HUES6 (cell line): Measurements from ENCODE around the gene RBMS1.

Experiments
- H3K27ac ChIP-seq: 2 replicates; pipeline ENCODE4 v1.7.0; 2013; ENCODE audit warnings: low read depth, mild to moderate bottlenecking, low read length, inconsistent platforms
- H3K27me3 ChIP-seq: 2 replicates; pipeline ENCODE4 v1.6.1; 2013; ENCODE audit warnings: low read length; ENCODE audit not compliant: control insufficient read depth, insufficient read depth
- H3K36me3 ChIP-seq: 2 replicates; pipeline ENCODE4 v1.6.1; 2013; ENCODE audit warnings: low read length; ENCODE audit not compliant: control insufficient read depth, insufficient read depth
- H3K4me1 ChIP-seq: 2 replicates; pipeline ENCODE4 v1.6.1; 2013; ENCODE audit warnings: low read length; ENCODE audit not compliant: control insufficient read depth, insufficient read depth
- H3K4me3 ChIP-seq: 2 replicates; pipeline ENCODE4 v1.5.1; 2013; ENCODE audit warnings: low read depth, low read length
- H3K9ac ChIP-seq: one replicate; pipeline ENCODE4 v1.6.1; 2013; ENCODE audit warnings: mild to moderate bottlenecking, low read length
- H3K9me3 ChIP-seq: 2 replicates; pipeline ENCODE4 v1.6.1; 2013; ENCODE audit warnings: low read depth, low read length; ENCODE audit not compliant: control insufficient read depth, insufficient read depth

Gene RBMS1

DNA sequence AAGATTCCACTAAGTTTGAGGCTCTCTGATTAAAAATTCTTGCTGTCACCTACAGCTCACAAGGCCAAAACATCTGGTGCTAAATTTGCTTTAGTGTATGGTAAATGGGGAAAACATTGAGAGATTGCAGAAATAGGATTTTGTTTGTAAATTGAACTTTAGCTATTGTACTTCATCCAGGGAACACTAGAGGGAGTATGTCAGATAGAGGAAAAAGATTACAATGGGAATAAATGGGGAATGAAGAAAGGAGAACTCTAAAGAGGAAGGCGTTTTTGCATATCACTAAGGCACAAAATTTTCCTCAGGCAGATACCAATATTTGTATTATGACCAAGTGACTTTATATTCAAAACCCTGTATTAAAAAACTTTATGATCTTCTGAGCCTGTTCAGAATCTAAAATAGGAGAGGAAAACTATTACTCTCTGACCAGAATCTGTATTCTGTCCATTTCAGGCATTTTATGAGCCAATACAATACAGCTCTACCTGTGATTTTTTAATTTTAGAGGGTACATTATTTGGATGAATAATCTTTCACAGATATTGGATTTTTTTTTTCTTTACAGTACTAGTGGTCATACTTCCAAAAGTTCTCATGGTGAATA is 241.2 kb downstream of the RBMS1 start:
- H3K4me1 ChIP-seq, result peaks cover 5% of the 10 kb centered on the region; the same call in 1 of the 2 replicates
- H3K4me3 ChIP-seq, result no peak overlapping the region
- H3K36me3 ChIP-seq, result no peaks in the 10 kb centered on the region
- no peak overlapping the region for H3K27ac ChIP-seq
- no peak overlapping the region for H3K9ac ChIP-seq
- H3K27me3 ChIP-seq, result no peaks in the 10 kb centered on the region
- H3K9me3 ChIP-seq, result no peaks in the 10 kb centered on the region

DNA sequence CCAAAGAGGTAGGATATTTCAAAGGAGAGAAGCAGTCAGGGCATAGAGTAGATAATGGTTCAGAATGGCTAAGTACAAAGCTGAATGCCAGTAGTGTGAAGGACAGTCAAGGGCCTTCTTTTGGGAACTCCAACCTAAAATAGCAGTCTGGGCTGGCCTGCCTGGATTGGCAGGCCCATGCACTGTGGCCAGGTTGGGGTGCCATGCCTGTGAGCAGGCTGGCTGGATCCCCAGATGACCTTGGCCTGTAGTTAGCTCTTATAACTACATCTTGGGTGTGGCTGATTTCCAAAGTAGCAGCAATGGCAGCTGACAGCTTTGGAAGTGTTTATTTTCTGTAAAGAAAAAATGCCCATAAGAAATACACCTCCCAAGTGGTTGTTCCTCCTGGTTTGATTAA is 242.0 kb downstream of the RBMS1 start:
- H3K27ac ChIP-seq, result no peak overlapping the region
- no peak overlapping the region for H3K4me3 ChIP-seq
- H3K9me3 ChIP-seq, result no peaks in the 10 kb centered on the region
- H3K9ac ChIP-seq, result no peak overlapping the region
- H3K36me3 ChIP-seq, result no peaks in the 10 kb centered on the region
- no peaks in the 10 kb centered on the region for H3K4me1 ChIP-seq
- H3K27me3 ChIP-seq, result no peaks in the 10 kb centered on the region

DNA sequence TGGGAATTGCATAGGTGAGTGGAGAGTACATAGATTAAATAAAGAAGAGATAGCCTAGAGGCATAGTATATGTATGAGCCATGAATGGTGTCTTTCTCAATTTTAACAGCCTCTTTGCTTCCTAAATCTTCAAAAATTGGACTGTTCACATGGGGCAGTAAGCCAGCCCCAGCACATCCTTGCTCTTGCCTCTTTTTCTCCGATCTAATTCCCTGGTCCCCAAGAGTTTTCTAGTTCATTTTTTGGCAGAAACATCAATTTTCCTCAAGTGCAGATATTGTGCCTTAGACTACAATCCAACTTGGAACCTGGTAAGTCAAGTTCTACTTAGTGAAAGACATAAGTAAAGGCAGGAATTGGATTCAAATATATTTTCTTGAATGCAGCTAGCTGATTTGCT is 243.7 kb downstream of the RBMS1 start:
- no peak overlapping the region for H3K4me3 ChIP-seq
- no peaks in the 10 kb centered on the region for H3K9me3 ChIP-seq
- H3K9ac ChIP-seq, result no peak overlapping the region
- no peaks in the 10 kb centered on the region for H3K27me3 ChIP-seq
- H3K4me1 ChIP-seq, result no peaks in the 10 kb centered on the region
- H3K27ac ChIP-seq, result no peak overlapping the region
- no peaks in the 10 kb centered on the region for H3K36me3 ChIP-seq

DNA sequence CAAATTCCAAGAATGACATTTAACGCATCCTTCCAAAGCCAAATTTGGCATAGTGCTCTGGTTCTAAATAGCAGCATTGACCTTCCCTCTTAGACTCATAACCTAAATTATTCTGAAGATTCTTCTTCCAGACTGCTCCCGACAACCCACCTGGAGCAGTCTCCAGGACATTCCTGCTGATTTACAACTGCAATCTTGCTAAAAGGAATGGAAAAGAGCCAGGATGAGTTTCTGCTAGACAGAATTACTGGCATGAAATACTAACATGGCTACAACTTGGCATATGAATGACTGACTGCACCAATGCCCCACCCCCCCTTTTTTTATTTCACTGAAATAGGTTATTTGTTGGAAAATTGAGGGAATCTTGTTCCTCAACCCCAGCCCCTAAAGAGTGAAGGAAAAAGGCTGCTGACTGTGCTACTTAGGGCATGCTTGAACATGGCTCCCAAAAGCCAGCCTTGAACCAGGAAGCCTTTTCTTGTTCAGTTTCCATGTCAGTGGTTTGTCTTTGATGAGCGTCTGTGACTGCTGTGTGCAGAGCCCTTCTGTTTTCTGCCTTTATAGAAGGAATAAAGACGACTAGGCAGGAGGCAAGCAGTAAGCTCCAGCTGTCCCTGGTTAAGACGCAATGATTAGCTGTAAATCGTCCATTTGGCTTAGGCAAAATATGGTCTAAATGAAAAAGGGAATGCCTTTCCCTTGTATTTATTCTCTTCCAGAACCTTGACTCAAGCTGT is 246.1 kb downstream of the RBMS1 start:
- H3K4me1 ChIP-seq, result no peaks in the 10 kb centered on the region; the same call in 1 of the 2 replicates
- no peaks in the 10 kb centered on the region for H3K27me3 ChIP-seq
- no peaks in the 10 kb centered on the region for H3K36me3 ChIP-seq
- H3K9me3 ChIP-seq, result no peaks in the 10 kb centered on the region
- H3K4me3 ChIP-seq, result no peak overlapping the region
- H3K9ac ChIP-seq, result no peak overlapping the region
- no peak overlapping the region for H3K27ac ChIP-seq

DNA sequence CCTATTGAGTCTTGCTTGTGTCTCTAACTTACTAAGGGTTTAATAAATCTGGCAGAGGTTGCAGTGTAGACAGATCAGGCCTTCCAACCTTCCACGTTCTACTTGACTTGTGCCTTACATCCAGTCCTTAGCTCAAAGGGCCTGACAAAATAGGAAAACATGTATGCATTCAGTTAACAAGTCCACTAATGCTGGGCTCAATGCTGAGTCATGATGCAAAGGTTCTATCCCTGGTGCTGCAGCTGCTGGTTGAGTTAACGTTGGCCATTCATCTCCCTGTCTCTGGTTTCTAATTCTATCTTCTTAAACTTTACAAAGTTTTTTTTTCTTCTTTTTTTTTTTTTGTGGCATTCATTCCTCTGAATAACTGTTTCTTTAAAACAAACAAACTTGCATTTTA is 247.3 kb downstream of the RBMS1 start:
- no peak overlapping the region for H3K27ac ChIP-seq
- no peak overlapping the region for H3K4me3 ChIP-seq
- H3K9ac ChIP-seq, result no peak overlapping the region
- no peaks in the 10 kb centered on the region for H3K27me3 ChIP-seq
- H3K9me3 ChIP-seq, result no peaks in the 10 kb centered on the region
- H3K4me1 ChIP-seq, result no peaks in the 10 kb centered on the region; the same call in 1 of the 2 replicates
- H3K36me3 ChIP-seq, result no peaks in the 10 kb centered on the region

DNA sequence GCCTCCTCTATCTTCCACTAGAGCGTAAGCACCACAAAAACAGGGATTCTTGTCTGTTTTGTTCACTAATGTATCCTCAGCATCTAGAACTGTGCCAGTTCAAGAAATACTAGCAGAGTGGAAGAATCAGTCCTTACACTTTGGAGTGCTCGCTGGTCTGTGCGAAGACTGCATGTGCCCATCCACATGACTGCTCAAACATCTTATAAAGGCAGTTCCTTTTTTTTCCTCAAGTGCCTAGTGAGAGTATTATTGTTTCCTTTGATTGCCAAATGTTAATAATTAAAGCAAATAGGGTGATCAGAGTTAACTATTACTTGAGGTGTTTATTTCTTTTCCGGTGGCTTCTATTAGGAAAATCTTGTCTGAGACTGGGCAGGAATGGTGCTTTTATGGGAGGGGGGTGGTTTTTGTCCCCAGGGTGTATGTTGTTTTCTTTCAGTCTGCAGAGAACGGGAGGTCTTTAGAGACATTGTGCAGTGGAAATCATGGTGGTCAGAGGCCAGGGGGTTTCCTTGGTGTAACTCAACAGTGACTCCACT is 247.9 kb downstream of the RBMS1 start:
- H3K27ac ChIP-seq, result no peak overlapping the region
- H3K36me3 ChIP-seq, result no peaks in the 10 kb centered on the region
- H3K9ac ChIP-seq, result no peak overlapping the region
- H3K4me3 ChIP-seq, result no peak overlapping the region
- H3K4me1 ChIP-seq, result no peaks in the 10 kb centered on the region; the same call in 1 of the 2 replicates
- H3K9me3 ChIP-seq, result no peaks in the 10 kb centered on the region
- H3K27me3 ChIP-seq, result no peaks in the 10 kb centered on the region

DNA sequence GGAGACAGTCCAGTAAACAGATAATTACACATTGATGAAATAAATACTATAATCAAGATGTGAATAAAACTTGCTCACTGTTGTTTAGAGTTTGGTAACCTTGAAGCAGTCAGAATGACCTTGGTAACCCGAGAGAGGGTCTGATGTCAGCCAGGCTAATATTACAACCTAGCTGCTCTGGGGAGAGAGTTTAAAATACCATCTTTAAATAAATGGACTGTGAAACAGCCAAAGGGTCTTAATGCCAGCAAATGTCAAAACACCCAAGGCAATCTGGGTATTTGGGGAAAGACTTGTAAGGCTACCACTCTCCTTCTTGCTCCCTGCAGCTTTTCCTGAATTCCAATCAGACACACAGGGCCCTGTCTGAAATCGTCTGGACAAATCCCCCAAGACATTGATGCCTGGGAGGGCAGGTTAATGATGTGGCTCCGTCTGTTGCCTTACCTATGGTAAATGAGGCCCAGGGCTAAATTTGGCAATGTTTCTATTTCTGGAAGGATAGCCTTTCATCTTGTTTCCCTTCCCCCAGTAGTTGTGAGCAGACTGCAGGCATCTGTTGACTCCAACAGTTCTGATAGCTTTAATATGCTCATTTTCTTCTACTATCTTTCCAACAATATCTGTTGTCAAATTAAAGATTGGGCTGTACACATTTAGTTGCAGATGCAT is 250.6 kb downstream of the RBMS1 start:
- H3K9me3 ChIP-seq, result no peaks in the 10 kb centered on the region
- no peak overlapping the region for H3K27ac ChIP-seq
- H3K4me1 ChIP-seq, result no peaks in the 10 kb centered on the region; the same call in 1 of the 2 replicates
- no peaks in the 10 kb centered on the region for H3K27me3 ChIP-seq
- no peak overlapping the region for H3K9ac ChIP-seq
- no peaks in the 10 kb centered on the region for H3K36me3 ChIP-seq
- H3K4me3 ChIP-seq, result no peak overlapping the region

DNA sequence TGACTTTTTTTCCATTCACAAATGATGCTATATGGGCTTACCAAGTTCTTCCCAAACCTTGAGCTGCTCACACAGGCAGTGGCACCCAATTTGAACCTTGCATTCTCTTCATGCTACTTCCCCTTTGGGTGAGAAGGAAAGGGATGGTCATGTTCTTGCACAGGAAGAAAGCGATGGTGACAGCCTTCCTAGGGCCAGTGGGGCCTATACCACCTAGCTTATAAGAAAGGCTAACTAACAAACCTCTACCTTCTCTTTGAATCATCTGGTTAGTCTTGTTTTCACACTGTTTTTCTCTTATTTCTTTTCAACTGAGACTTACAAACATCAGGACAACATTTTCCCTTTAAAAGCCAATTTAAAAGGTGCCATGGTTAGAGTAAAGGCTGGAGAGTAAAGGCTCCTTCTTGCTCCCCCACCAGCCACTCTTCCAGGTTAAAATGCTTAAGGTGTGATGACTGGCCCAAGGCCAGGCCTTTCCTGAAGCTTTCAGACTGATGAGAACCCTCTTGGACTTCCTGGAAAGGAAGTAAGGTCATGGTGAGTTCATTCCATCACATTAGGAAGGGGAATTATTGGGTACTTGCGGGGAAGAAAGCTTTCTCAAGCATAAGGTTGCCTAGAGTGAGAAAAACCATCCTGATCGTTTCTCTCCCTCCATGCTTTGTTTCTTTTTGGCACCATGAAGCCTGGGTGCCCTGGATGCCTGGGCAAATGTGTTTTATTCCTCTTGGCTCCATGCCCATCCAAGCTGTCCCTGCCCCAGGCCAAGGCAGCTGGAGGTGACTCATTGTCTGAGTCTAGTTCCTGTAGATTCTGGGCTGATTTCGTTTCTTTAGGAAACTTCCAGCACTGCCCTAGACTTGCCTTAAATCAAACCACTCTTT is 252.1 kb downstream of the RBMS1 start:
- H3K9me3 ChIP-seq, result no peaks in the 10 kb centered on the region
- no peaks in the 10 kb centered on the region; the same call in 1 of the 2 replicates for H3K4me1 ChIP-seq
- no peaks in the 10 kb centered on the region for H3K36me3 ChIP-seq
- H3K27ac ChIP-seq, result no peak overlapping the region
- H3K4me3 ChIP-seq, result no peak overlapping the region
- H3K27me3 ChIP-seq, result no peaks in the 10 kb centered on the region
- no peak overlapping the region for H3K9ac ChIP-seq

DNA sequence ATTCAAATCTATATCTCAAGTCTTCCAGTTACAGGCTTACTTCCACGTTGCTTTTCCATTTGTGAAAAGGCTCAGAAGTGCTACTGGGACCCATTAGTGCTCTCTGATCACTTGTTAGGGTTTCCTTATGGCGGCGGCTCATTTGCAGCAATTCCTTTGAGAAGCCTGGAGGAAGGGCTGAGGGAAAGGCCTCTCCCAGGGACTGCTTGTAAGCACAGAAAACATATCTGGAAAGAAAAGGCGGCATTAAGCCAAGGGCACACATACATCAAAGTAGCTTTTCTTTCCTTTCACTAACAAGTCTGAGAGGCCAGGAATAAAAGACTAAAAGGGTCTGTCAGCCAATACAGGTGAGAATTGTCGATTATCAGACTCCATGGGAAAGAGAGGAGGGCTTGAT is 254.2 kb downstream of the RBMS1 start:
- Histone ChIP-seq H3K9ac (no peak overlapping the region), H3K9me3 (no peaks in the 10 kb centered on the region), H3K36me3 (no peaks in the 10 kb centered on the region), H3K4me1 (no peaks in the 10 kb centered on the region; the same call in 1 of the 2 replicates), H3K4me3 (no peak overlapping the region), H3K27ac (no peak overlapping the region), H3K27me3 (no peaks in the 10 kb centered on the region)

DNA sequence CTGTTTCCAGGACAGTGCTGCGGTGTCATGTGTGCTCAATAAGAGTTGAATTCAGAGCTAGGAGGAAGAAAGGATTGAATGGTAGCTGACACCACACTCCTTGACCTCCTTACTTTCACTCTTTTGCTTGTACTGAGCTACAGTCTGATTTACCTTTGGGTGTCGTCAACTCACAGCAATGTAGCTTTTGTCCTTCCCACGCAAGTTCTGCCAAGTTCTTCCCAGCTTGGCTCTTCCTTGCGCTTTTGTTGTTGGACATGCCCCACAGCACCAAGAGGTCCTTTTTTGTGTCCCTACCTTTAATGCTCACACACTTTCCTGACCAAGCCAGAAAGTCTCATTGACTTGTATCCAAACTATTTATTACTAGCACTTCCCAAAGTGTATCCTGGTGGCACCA is 255.2 kb downstream of the RBMS1 start:
- no peaks in the 10 kb centered on the region for H3K27me3 ChIP-seq
- H3K27ac ChIP-seq, result no peak overlapping the region
- no peaks in the 10 kb centered on the region for H3K36me3 ChIP-seq
- no peaks in the 10 kb centered on the region for H3K9me3 ChIP-seq
- H3K4me3 ChIP-seq, result no peak overlapping the region
- no peaks in the 10 kb centered on the region; the same call in 1 of the 2 replicates for H3K4me1 ChIP-seq
- H3K9ac ChIP-seq, result no peak overlapping the region
